H1 (cell line): ENCODE results near the gene ADARB2. TPM values are rescaled to one million over a fixed set of nuclear protein-coding genes. Genes with fewer than 3 reads are reported as not detected.

Experiments
- CTCF ChIA-PET: fragments of 300-600 bp; sonication (Branson Sonifier 250); formaldehyde crosslinking; loops from one replicate; lab custom pipeline; 2021; ENCODE audit not compliant: partially characterized antibody; lab: Charles Lee
- POLR2A ChIA-PET: fragments of 300-600 bp; sonication (Branson Sonifier 250); formaldehyde crosslinking; loops from one replicate; lab custom pipeline; 2021; ENCODE audit warnings: inconsistent platforms; ENCODE audit not compliant: partially characterized antibody; lab: Charles Lee
- DNase-seq, 2 experiments: peaks; one replicate each; pipeline versions ENCODE4 v3.0.0 to v3.0.0-alpha.2; 2010 to 2022; ENCODE audit warnings: low spot score in 2 of 2, low read depth in 1 of 2, mixed read lengths in 1 of 2
- FAIRE-seq: peaks from 2 replicates; lab custom pipeline; 2011; peaks lifted over from hg19 to GRCh38; lab: Jason Lieb, UNC
- H2AFZ ChIP-seq: 2 replicates; pipeline ENCODE4 v1.8.1; 2012; ENCODE audit warnings: low read length, inconsistent platforms
- H2AK5ac ChIP-seq: 2 replicates; pipeline ENCODE4 v1.6.1; 2013; ENCODE audit warnings: low read depth, low read length
- H2BK120ac ChIP-seq: replicated peaks from 2 replicates; pipeline ENCODE3; 2013; ENCODE audit warnings: low read depth, low read length, inconsistent platforms
- H2BK12ac ChIP-seq: 2 replicates; pipeline ENCODE4 v1.6.1; 2013; ENCODE audit warnings: low read depth, low read length
- H2BK15ac ChIP-seq: 2 replicates; pipeline ENCODE4 v1.6.1; 2013; ENCODE audit warnings: low read length
- H2BK20ac ChIP-seq: 2 replicates; pipeline ENCODE4 v1.6.1; 2013; ENCODE audit warnings: low read length
- H2BK5ac ChIP-seq: 2 replicates; pipeline ENCODE4 v1.6.1; 2013; ENCODE audit warnings: low read depth, low read length
- H3K14ac ChIP-seq: 2 replicates; pipeline ENCODE4 v1.6.1; 2013; ENCODE audit warnings: inconsistent platforms; ENCODE audit not compliant: insufficient read length
- H3K18ac ChIP-seq: 2 replicates; pipeline ENCODE4 v1.6.1; 2013; ENCODE audit warnings: low read length; ENCODE audit errors: extremely low read depth
- H3K23ac ChIP-seq: 2 replicates; pipeline ENCODE4 v1.6.1; 2013; ENCODE audit warnings: inconsistent platforms; ENCODE audit not compliant: insufficient read length
- H3K23me2 ChIP-seq: 2 replicates; pipeline ENCODE4 v1.6.1; 2013; ENCODE audit warnings: low read depth, low read length
- H3K27ac ChIP-seq: 2 replicates; pipeline ENCODE4 v1.6.1; 2011; ENCODE audit warnings: low read depth, low read length, inconsistent platforms
- H3K27me3 ChIP-seq, 4 experiments: replicated peaks in 1 of 4; 1 replicate in 1 of 4; 2 replicates in 3 of 4; pipeline versions ENCODE4 v1.6.1 to v1.8.1; 2011 to 2013; ENCODE audit warnings: low read length in 3 of 4, mild to moderate bottlenecking in 3 of 4, inconsistent platforms in 2 of 4, mixed read lengths in 2 of 4, moderate library complexity in 1 of 4; ENCODE audit not compliant: control insufficient read depth in 3 of 4, insufficient read depth in 3 of 4; ENCODE audit errors: extremely low read depth in 1 of 4
- H3K36me3 ChIP-seq, 4 experiments: 2 replicates each; pipeline versions ENCODE4 v1.6.1 to v1.8.1; 2011 to 2013; ENCODE audit warnings: mild to moderate bottlenecking in 4 of 4, low read length in 3 of 4, moderate library complexity in 2 of 4, control low read depth in 1 of 4, inconsistent platforms in 1 of 4; ENCODE audit not compliant: insufficient read depth in 4 of 4, control insufficient read depth in 2 of 4
- H3K4ac ChIP-seq: replicated peaks from 2 replicates; pipeline ENCODE3; 2013; ENCODE audit warnings: low read length, low read depth, mixed read lengths, inconsistent platforms; ENCODE audit not compliant: insufficient read length
- H3K4me1 ChIP-seq, 4 experiments: replicated peaks in 1 of 4; 1 replicate in 1 of 4; 2 replicates in 3 of 4; pipeline versions ENCODE4 v1.6.1 to v1.8.1; 2011 to 2013; ENCODE audit warnings: low read length in 3 of 4, inconsistent platforms in 2 of 4, mixed read lengths in 1 of 4; ENCODE audit not compliant: insufficient read depth in 4 of 4, control insufficient read depth in 3 of 4
- H3K4me2 ChIP-seq, 2 experiments: 2 replicates each; pipeline versions ENCODE4 v1.6.1 to v1.8.1; 2011 to 2013; ENCODE audit warnings: low read depth in 2 of 2, low read length in 2 of 2, control low read depth in 1 of 2, inconsistent platforms in 1 of 2, mild to moderate bottlenecking in 1 of 2; ENCODE audit not compliant: insufficient read depth in 1 of 2
- H3K4me3 ChIP-seq, 4 experiments: fragments of 200-600, 300-600 bp in 1 of 4; sonication (generic), shearing (Covaris generic), sonication (Bioruptor Twin) in 1 of 4; 2 replicates each; pipeline versions ENCODE4 v1.5.1 to v1.8.1; 2011 to 2016; ENCODE audit warnings: low read length in 4 of 4, low read depth in 3 of 4, control low read depth in 2 of 4, inconsistent platforms in 2 of 4, mild to moderate bottlenecking in 2 of 4, mixed read lengths in 1 of 4, moderate library complexity in 1 of 4; ENCODE audit not compliant: insufficient read depth in 2 of 4; ENCODE audit errors: extremely low read depth in 1 of 4
- H3K56ac ChIP-seq: replicated peaks from 2 replicates; pipeline ENCODE3; 2013; ENCODE audit warnings: low read depth, mild to moderate bottlenecking, mixed read lengths, low read length, inconsistent platforms; ENCODE audit not compliant: insufficient read length
- H3K79me1 ChIP-seq: 2 replicates; pipeline ENCODE4 v1.6.1; 2013; ENCODE audit warnings: low read depth, low read length, control low read depth
- H3K79me2 ChIP-seq, 2 experiments: 2 replicates each; pipeline versions ENCODE4 v1.6.1 to v1.8.1; 2012 to 2013; ENCODE audit warnings: low read length in 2 of 2, mild to moderate bottlenecking in 2 of 2, inconsistent platforms in 1 of 2; ENCODE audit not compliant: insufficient read depth in 2 of 2, control insufficient read depth in 1 of 2
- H3K9ac ChIP-seq, 4 experiments: replicated peaks in 1 of 4; 1 replicate in 1 of 4; 2 replicates in 3 of 4; pipeline versions ENCODE4 v1.6.1 to v1.8.1; 2011 to 2013; ENCODE audit warnings: low read depth in 3 of 4, low read length in 3 of 4, control low read depth in 2 of 4, mild to moderate bottlenecking in 2 of 4, moderate library complexity in 2 of 4, inconsistent platforms in 1 of 4; ENCODE audit errors: extremely low read depth in 1 of 4
- H3K9me3 ChIP-seq, 2 experiments: 2 replicates each; pipeline versions ENCODE4 v1.6.1 to v1.8.1; 2012 to 2013; ENCODE audit warnings: mild to moderate bottlenecking in 2 of 2, moderate library complexity in 2 of 2, control low read depth in 1 of 2, inconsistent platforms in 1 of 2, low read depth in 1 of 2, low read length in 1 of 2, mixed read lengths in 1 of 2; ENCODE audit not compliant: insufficient read depth in 2 of 2
- H4K20me1 ChIP-seq, 2 experiments: replicated peaks in 1 of 2; 2 replicates each; pipeline versions ENCODE3 to v1.8.1; 2011 to 2013; ENCODE audit warnings: inconsistent platforms in 2 of 2, low read length in 2 of 2, mild to moderate bottlenecking in 1 of 2; ENCODE audit not compliant: insufficient read depth in 2 of 2, control insufficient read depth in 1 of 2
- H4K5ac ChIP-seq: 2 replicates; pipeline ENCODE4 v1.6.1; 2013; ENCODE audit warnings: low read length, low read depth, mixed read lengths, inconsistent platforms; ENCODE audit not compliant: insufficient read length
- H4K8ac ChIP-seq: 2 replicates; pipeline ENCODE4 v1.8.0; 2013; ENCODE audit warnings: mild to moderate bottlenecking, moderate library complexity, low read length, inconsistent platforms; ENCODE audit not compliant: insufficient read depth; ENCODE audit errors: extremely low read depth
- H4K91ac ChIP-seq: replicated peaks from 2 replicates; pipeline ENCODE3; 2013; ENCODE audit warnings: low read length, mixed read lengths, inconsistent platforms; ENCODE audit not compliant: insufficient read length
- BACH1 ChIP-seq: IDR thresholded peaks from 2 replicates; pipeline ENCODE4 v1.6.1; 2012; ENCODE audit warnings: low read length, improper control_type of control experiment
- CEBPB ChIP-seq: IDR thresholded peaks from 2 replicates; pipeline ENCODE4 v1.6.1; 2012; ENCODE audit warnings: low read depth, low read length
- CTBP2 ChIP-seq: IDR thresholded peaks from 2 replicates; pipeline ENCODE4 v1.7.0; 2011; ENCODE audit warnings: borderline replicate concordance, mild to moderate bottlenecking, moderate library complexity, mixed read lengths, low read length; ENCODE audit not compliant: insufficient read depth, insufficient read length
- EP300 ChIP-seq, 2 experiments: IDR thresholded peaks; 1 replicate in 1 of 2; 2 replicates in 1 of 2; pipeline ENCODE4 v1.6.1; 2011 to 2012; ENCODE audit warnings: low read depth in 2 of 2, low read length in 2 of 2, mild to moderate bottlenecking in 2 of 2, borderline replicate concordance in 1 of 2, inconsistent platforms in 1 of 2, moderate library complexity in 1 of 2
- HDAC2 ChIP-seq, 2 experiments: fragments of 300-600 bp in 1 of 2; sonication (generic) in 1 of 2; IDR thresholded peaks; 2 replicates each; pipeline ENCODE4 v1.6.1; 2011 to 2012; ENCODE audit warnings: low read depth in 2 of 2, low read length in 2 of 2, mild to moderate bottlenecking in 2 of 2, moderate library complexity in 2 of 2, borderline replicate concordance in 1 of 2, inconsistent platforms in 1 of 2
- KDM4A ChIP-seq: IDR thresholded peaks from one replicate; pipeline ENCODE4 v1.7.1; 2012; ENCODE audit warnings: low read depth, mild to moderate bottlenecking, moderate library complexity, low read length, inconsistent platforms; ENCODE audit not compliant: severe bottlenecking
- KDM5A ChIP-seq: fragments of 200-600 bp; IDR thresholded peaks from 2 replicates; pipeline ENCODE4 v1.7.1; 2012; ENCODE audit warnings: mild to moderate bottlenecking, low read length, inconsistent platforms, mixed read lengths
- MAFK ChIP-seq: IDR thresholded peaks from 2 replicates; pipeline ENCODE4 v1.6.1; 2012; ENCODE audit warnings: low read depth, mild to moderate bottlenecking, improper control_type of control experiment, low read length
- POLR2A ChIP-seq, 2 experiments: IDR thresholded peaks; 1 replicate in 1 of 2; 2 replicates in 1 of 2; pipeline ENCODE4 v1.6.1; 2011; ENCODE audit warnings: low read depth in 2 of 2, low read length in 2 of 2, mild to moderate bottlenecking in 2 of 2; ENCODE audit errors: control extremely low read depth in 1 of 2
- RNF2 ChIP-seq: fragments of 200-900, 300-1000 bp; sonication (generic); IDR thresholded peaks from 2 replicates; pipeline ENCODE4 v1.7.1; 2016; ENCODE audit warnings: borderline replicate concordance, low read depth, mild to moderate bottlenecking, antibody characterized with exemption, low read length; ENCODE audit not compliant: poor library complexity, severe bottlenecking; ENCODE audit errors: missing control alignments
- SIX5 ChIP-seq: IDR thresholded peaks from 2 replicates; pipeline ENCODE4 v1.6.1; 2011; ENCODE audit warnings: mild to moderate bottlenecking, low read depth, low read length
- SP2 ChIP-seq: IDR thresholded peaks from 2 replicates; pipeline ENCODE4 v1.6.1; 2012; ENCODE audit warnings: mild to moderate bottlenecking, low read length, inconsistent platforms
- SP4 ChIP-seq: IDR thresholded peaks from 2 replicates; pipeline ENCODE4 v1.6.1; 2012; ENCODE audit warnings: low read length, inconsistent platforms
- SUZ12 ChIP-seq: fragments of 200-600 bp; sonication (generic); IDR thresholded peaks from 2 replicates; pipeline ENCODE4 v1.6.1; 2012; ENCODE audit warnings: mild to moderate bottlenecking, inconsistent platforms, low read length, moderate library complexity, mixed read lengths
- WGBS, 2 experiments: shearing (Covaris generic) in 1 of 2; methylation state at CpG; one replicate each; pipeline versions ENCODE4 v1.1.6 to v1.1.7; 2013 to 2015; ENCODE audit warnings: low lambda C conversion rate in 2 of 2, mixed read lengths in 2 of 2, inconsistent platforms in 1 of 2, low coverage in 1 of 2, missing lambda C conversion rate in 1 of 2; ENCODE audit not compliant: insufficient replicate concordance in 2 of 2, insufficient coverage in 1 of 2, insufficient read length in 1 of 2; ENCODE audit errors: extremely low coverage in 1 of 2, missing lambda C conversion rate in 1 of 2; 5-methylcytosine and 5-hydroxymethylcytosine counted together
- polyA plus RNA-seq, 7 experiments: library from polyadenylated mRNA; depleted of rRNA in 3 of 7; stranded (reverse) in 5 of 7; unstranded in 2 of 7; fragments of >200 nt in 5 of 7; fragments of 200-250 nt in 2 of 7; gene quantifications; 1 replicate in 5 of 7; 2 replicates in 1 of 7; 4 replicates in 1 of 7; pipeline versions ENCODE4 v1.2.1 to v1.2.3, GENCODE V29; 2011 to 2013; ENCODE audit warnings: missing spikeins in 2 of 7, mixed read lengths in 2 of 7
- total RNA-seq: library from RNA; stranded (reverse); fragmentation: NEBNext Ultra II Directional; extraction: Animal tissue kit (Norgen Biotek cat#: 25700); gene quantifications from 2 replicates; pipeline ENCODE4 v1.2.1, GENCODE V29; 2021

Gene ADARB2
- total and polyA plus RNA-seq, 2 of the 8 experiments (the other 6 are each of a cell fraction or from before 2014, with no cell fraction given) = 2.2 to 2.8 TPM

GRCh38 chr10:1327759-1328158 is 409.6 kb downstream of the ADARB2 start:
- no peak overlapping the region for H2BK15ac ChIP-seq
- 89% methylated on average over 15 of the region's 15 CpGs; no CpG with 5 or more reads in 1 of the 2 experiments for WGBS, 2 experiments
- no peak for TF ChIP-seq BACH1
- TF ChIP-seq CEBPB = no peak
- no peak for TF ChIP-seq SUZ12
- no peak for TF ChIP-seq KDM5A
- TF ChIP-seq KDM4A = no peak
- TF ChIP-seq HDAC2 (IDR thresholded peaks at IDR 0.05; ENCODE audit: borderline replicate concordance in 1 of 2, low read depth in 2 of 2, low read length in 2 of 2) = no peak
- TF ChIP-seq SP2 = no peak
- TF ChIP-seq SIX5 = no peak
- TF ChIP-seq CTBP2 = no peak
- TF ChIP-seq RNF2 = no peak
- no peak for TF ChIP-seq EP300 (IDR thresholded peaks at IDR 0.05; ENCODE audit: borderline replicate concordance in 1 of 2, low read depth in 2 of 2, low read length in 2 of 2)
- TF ChIP-seq MAFK = no peak
- TF ChIP-seq POLR2A (IDR thresholded peaks at IDR 0.05; ENCODE audit: control extremely low read depth in 1 of 2, low read depth in 2 of 2, low read length in 2 of 2) = no peak
- no peak for TF ChIP-seq SP4

More at GRCh38 chr10:1327759-1328158, 409.6 kb downstream of the ADARB2 start:
- Histone ChIP-seq H3K18ac (no peak overlapping the region), H3K23ac (no peak overlapping the region), H4K8ac (peak overlapping the region; percentile 5; the same call in 1 of the 2 replicates), H4K91ac (peak overlapping the region; percentile 46), H3K36me3 (no peaks in the 10 kb centered on the region), H3K27me3 (no peaks in the 10 kb centered on the region; a peak in 2 of 7 replicates), H3K4me2 (no peak overlapping the region), H2AK5ac (no peak overlapping the region), H4K5ac (no peak overlapping the region), H3K4me3 (no peak overlapping the region), H3K56ac (no peak overlapping the region), H3K23me2 (no peaks in the 10 kb centered on the region), H3K79me2 (no peaks in the 10 kb centered on the region), H3K9me3 (peaks cover 5 to 12% of the 10 kb centered on the region in 2 experiments; a peak in 2 of 4 replicates), H3K4me1 (no peaks in the 10 kb centered on the region; a peak in 1 of 7 replicates), H3K9ac (no peak overlapping the region), H3K14ac (no peak overlapping the region), H2AFZ (no peak overlapping the region), H2BK20ac (peak overlapping the region; percentile 55; the same call in 1 of the 2 replicates), H3K4ac (no peak overlapping the region), H2BK12ac (peak overlapping the region; percentile 94; the same call in 1 of the 2 replicates), H3K27ac (no peak overlapping the region), H2BK120ac (no peak overlapping the region), H4K20me1 (no peaks in the 10 kb centered on the region), H3K79me1 (no peaks in the 10 kb centered on the region), H2BK5ac (no peak overlapping the region)
- DNase-seq = peak in 1 of 2 experiments; percentile 33
- ChIA-PET CTCF (interaction anchor here (0.6 to 1.2 kb wide), 3 partner anchors 10 to 31 kb away, joined by 3 to 4 read pairs (median 3); no protein-coding TSS in a partner anchor), POLR2A (no interaction called here)
- FAIRE-seq = no peak
